Activated naive CD8-positive, alpha-beta T cell treated with anti-CD3 and anti-CD28 coated beads, Interleukin-2, amount 50 U/mL, for 16 hours (primary cell): ENCODE measurements around the gene CELSR1.
A peak's percentile ranks its signal among the peaks of the same experiment; 100 is the strongest.

Source experiments
- DNase-seq: peaks from one replicate; pipeline ENCODE4 v3.0.0-alpha.2; 2020; ENCODE audit warnings: low read depth, low spot score

CELSR1 gene

DNA sequence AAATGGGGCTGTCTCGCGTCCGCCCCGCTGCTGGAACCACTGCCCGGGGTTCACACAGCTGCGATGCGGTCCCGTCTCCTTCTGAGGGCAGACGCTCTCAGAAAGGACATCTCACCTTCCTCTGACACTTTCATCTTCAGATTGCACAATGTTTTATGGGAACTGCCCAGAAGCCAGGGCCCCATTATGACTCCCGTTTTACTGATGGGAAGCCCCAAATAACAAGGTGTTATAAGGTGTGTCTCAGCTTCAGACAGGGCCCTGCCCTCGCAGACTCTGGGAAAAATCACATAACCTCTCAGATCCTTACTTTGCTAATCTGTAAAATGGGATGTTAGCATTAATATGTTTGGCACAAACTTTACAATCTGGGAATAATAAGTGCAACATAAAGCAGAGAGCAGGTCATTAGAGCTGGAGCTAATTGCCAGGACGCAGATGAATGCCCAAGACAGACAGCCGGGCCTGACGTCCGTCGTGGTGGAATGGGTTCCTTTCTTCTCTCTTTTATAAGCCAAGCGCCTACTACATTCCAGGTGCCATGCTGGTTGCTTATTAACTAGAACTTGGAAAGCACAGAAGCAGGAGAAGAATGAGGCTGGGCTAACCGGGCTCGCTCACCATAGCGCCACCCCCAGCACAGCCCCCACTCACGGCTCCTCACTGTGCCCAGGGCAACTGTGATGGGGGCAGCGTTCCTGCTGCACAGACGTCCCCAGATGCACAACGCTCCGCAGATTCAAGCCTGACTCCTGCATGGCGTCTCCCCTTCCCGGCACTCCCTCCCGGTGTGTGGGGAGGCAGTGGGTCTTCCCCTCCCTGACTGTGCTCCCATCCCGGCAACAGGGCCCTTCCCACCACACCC is 158.1 kb downstream of the CELSR1 start:
- DNase-seq, result no peak

DNA sequence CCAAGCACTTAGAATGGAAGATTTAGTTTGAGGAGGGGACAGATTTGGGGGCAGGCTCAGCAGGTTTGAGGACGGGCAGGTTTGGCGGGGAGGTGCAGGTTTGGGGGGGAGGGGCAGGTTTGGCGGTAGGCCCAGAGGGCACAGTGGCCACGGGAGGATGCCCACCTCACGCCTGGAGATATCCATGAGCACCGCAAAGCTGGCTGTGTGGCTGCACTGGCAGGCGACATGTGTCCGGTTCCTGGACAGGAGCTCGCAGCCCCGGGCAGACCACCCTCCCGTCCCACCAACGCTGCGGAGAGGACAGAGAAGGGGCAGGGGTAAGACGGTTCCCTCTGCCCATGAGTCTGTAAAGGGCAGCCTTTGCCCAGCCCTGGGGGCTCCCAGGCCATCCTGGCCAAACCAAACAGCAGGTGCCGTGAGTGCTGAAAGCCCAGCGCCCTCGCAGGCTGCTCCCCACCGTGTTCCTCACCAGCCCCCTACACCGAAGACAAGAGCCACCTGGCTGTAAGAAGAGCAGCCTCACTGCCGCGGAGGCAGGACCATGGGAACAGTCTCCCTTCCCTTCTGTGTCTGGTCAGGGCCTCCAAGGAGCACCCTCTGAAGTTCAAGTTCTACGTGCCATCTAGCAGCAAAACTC is 158.9 kb downstream of the CELSR1 start:
- DNase-seq, result no peak

DNA sequence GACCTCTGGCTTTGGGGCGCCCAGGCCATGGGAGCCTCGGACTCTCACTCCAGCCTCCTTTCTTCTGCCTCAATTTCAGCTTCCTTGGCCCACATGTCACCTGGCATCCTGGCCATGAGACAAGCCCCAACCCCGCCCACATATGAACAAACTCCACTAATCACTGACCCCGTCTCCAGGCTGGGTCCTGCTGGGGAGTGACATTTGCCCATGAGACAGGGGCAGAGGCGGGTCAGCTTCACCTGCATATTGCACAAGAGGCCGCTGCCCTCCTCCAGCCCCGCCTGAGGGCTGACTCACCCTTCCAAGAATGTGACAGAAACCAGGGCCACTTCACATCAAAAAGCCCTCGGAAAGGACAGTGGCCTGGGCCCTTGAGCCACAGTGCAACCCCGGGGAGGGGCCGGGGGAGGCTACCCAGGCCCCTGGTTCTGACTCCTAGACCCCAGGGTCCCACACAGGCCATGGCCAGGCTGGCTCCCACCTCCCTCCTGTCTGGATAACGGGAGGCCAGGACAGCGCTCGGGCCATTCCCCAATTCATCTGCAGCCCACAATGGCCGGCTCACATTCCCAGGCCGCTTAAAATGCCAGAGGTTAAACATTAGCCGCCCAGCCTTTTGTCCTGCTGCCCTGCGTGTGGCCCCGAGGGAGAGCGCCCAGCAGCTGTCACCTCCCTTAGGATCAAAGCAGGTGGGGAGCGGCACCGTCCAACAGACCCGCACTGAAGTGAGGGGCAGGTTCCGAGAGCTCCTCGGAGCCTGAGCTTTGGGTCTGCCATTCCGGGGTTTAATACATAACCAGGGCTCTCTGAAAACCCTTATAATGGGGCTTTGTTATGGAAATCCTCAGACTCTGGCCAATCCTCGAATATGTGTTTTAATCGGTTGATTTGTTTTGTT is 159.6 kb downstream of the CELSR1 start:
- DNase-seq, result no peak

DNA sequence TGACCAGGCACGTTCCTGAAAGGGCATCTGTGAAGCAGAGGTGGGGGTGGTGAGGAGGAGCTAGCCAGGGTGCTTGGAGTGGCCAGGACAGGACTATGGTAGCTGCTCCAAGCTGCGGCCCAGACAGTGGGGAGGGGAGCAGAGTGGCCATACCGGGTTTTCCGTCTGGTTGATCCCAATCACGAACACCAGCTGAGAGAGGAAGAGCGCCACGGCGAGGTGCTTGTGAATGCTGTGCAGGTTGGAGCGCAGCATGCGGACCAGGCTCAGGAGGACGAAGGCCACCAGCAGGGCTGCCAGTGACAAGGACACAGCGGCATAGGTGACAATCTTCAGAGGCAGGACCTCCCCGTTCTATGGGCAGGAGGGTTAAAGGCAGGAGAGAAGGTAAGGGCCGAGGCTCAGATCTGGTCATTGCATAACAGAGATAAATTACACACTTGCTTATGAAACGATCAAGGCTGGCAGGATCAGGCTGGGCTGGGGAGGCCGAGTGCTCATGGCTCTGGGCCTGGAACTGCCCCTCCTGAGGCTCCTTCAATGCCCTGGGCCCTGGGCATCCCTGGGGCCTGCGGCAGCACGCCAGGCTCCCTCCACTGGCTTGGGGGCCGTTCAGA is 160.4 kb downstream of the CELSR1 start:
- DNase-seq, result no peak

DNA sequence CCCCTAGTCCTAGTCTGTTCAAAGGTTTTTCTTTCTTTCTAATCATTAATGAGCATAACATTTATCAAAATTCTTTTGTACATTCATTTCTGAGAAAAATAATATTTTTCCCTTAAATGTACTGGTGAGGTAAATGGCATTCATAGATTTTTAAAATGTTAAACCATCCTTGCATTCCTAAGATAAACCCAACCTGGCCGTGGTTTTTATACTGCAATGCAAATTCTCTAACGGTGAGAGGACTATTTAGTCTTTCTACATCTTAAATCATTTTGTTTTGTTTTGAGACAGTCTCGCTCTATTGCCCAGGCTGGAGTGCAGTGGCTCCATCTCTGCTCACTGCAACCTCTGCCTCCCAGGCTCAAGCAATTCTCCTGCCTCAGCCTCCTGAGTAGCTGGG is 161.3 kb downstream of the CELSR1 start:
- DNase-seq, result no peak

DNA sequence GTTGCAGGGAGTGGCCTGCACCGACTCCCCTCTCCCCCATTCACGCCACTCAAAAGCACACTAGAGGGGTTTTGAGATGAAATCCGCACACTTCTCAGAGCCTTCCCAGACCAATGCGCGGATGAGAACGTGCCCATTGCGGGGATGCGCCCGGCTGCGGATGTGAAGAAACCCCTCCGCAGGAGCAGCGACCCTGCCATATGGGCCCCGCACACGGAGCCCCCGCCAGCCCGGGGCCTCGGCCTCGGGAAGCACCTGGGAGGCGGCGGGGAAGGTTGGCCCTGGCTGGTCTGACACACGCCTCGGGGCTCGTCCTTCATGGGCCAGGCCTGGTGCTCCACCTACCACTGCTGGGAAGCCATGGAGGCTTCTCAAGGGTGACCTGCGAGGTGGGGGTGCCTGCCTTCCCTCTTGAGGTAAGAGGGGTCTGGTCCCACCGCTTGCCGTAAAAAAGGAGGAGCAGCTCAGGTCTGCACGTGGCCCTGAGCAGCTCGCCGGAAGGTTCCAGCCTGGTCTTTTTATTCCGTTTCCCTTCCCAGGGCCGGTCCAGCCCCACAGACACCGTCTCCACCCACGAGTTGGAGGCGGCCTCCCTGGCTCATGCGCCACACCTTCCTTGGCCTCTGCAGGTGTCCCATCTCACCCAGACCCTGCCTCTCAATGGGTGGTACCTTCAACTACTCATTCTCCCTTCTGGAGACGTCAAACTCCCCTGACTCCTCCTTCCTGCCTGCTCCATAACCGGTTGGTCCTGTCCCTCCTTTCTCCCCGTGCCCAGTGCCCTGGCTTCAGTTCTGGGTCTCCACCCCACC is 162.6 kb downstream of the CELSR1 start:
- DNase-seq, result no peak

DNA sequence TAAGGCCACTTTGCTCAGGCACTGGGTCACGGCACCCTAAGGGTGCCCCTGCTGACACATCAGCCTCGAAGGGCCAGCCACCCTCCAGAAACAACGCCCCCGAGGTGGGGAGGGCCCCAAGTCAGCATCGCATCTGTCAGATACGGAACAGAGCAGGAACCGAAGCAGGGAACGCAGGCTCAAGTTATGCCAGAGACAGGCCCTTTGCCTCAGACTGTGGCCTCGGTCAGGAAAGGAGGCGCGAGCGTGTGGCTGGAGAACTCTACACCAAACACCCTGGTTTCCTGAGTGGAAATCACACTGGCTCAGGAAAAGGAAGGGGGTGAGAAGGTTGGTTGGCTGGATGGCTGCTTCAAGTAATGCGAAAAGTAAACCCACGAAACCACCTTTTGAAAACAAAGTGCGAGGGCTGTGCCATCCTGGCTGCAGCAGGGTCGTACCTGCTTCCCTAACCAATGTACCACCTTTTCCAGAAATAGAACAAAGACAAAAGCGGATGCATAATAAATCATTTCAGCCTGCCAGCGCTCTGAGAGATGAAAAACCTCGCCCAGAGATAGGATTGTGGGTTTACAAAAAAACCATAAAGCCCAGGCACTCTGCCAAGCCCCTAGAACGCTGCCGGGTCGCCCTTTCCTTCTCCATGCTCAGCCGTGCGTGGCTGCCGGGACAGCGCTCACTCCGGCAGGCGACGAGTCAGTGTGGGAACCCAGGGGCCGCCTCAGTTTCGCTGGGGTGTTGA is 163.3 kb downstream of the CELSR1 start:
- DNase-seq, result no peak

DNA sequence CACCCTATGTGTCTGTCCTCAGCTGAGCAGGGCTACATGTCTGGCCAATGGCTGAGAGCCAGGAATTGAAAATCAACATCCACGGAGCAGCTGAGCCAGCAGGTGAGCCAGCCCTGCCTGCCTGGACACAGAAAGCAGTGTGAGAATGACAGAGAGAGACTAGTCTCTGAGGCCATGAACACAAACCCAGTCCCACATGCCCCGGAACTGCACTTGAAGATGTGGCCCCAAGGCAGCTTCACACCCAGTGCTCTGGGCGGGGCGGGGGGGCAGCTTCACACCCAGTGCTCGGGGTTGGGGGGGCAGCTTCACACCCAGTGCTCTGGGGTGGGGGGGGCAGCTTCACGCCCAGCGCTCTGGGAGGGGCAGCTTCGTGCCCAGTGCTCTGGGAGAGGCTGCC is 164.3 kb downstream of the CELSR1 start:
- DNase-seq, result no peak

DNA sequence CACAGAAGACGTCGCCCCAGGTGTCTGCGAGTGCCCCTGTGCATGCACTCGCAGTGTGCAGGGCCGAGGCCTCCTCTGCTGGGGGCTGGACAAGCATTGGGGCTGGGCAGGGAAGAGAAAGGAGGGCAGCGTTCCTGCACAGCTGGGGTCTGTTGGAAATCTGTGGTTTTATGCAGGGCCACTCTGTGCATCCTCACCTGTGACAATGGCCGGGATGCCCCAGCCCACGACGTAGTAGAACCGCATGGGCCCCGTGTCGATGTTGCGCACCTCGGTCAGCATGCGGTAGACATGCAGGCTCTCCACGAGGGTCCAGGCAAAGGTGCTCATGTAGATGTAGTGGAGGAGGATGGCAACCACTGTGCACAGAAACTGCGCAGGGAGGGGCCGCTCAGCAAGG is 164.7 kb downstream of the CELSR1 start:
- DNase-seq, result no peak

DNA sequence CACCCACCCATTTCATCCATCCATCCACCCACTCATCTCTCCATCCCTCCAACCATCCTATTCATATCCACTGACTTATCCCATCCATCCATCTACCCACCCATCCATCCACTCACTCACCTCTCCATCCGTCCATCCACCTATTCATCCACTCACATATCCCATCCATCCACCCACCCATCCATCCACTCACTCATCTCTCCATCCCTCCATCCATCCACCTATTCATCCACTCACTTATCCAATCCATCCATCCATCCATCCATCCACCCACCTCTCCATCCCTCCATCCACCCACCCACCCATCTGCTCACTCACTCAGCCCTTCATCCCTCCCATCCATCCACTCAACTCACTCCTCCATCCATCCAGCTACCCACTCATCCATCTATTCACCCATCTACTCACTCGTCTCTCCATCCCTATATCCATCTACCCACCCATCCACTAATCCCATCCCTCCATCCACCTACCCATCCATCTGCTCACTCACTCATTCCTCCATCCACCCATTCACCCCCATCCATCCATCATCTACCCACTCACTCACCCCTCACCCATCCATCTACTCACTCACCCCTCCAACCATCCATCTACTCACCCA is 165.7 kb downstream of the CELSR1 start:
- DNase-seq, result no peak

DNA sequence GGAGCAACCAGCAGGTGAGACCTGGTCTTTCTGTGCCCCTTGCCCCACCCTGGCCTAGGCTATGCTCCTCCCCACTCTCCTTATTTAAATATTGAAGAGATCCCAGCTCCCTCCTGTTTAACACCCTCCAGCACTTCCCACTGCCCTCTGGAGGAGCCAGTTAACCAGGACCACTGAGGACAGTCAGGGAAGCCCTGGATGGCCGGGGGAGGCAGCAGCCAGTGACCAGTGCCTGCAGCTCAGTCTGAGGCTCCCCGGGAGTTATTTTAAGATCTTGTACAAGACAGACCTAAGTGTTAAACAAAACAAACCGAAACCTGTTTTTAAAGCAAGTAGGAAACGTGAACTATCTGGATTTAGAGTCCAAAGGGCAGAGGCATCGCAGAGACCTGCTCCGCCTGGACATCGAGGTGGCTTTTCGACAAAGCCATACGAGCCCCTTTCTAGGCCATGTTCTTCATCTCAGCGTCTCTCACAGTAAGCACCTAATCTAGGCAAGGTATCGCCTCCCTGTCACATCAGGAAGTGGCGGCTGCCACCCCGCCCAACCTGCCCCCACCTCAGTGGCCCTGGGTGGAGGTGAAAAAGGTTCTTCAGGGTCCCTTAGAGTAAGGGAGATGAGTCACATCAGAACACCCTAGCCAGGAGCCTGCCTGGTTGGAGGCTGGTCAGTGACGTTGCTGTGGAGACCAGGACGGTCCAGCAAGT is 166.7 kb downstream of the CELSR1 start:
- no peak for DNase-seq

DNA sequence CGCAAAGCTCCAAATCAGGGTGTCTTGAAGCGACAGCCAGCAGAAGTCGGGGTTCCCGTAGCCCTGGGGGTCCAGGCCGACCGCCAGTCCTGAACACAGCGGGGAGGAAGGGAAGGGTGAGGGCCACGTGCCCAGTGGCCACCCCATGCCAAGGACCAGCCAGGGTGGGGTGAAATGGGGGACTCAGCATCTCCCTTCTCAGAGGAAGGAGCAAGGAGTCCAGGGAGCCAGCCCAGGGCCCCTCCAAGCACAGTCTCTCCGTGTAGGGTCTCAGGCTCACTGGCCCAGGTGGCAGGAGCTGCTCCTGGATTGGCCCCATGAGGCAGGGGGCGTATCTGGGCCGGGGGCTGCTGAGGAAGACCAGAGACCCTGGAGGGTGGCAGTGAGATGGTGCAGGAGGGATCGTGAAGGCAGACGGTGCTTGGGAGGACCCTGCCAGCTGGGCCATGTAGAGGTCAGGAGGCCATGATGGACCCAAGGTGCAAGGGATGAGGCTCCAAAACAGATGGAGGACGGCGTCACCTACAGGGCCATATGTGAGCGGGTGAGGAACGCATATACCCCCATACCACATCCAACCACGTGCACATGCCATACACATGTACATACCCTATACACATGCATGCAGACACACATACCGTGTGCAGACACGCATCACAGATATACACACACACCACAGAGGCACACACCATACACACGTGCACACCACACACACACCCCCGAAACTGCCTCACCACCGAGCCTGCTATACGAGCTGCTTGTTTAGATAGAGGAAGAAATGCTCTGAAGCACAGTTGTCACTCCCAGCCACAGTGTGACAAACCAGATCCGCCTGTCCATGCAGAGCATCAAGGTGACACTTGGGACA is 167.5 kb downstream of the CELSR1 start:
- no peak for DNase-seq

DNA sequence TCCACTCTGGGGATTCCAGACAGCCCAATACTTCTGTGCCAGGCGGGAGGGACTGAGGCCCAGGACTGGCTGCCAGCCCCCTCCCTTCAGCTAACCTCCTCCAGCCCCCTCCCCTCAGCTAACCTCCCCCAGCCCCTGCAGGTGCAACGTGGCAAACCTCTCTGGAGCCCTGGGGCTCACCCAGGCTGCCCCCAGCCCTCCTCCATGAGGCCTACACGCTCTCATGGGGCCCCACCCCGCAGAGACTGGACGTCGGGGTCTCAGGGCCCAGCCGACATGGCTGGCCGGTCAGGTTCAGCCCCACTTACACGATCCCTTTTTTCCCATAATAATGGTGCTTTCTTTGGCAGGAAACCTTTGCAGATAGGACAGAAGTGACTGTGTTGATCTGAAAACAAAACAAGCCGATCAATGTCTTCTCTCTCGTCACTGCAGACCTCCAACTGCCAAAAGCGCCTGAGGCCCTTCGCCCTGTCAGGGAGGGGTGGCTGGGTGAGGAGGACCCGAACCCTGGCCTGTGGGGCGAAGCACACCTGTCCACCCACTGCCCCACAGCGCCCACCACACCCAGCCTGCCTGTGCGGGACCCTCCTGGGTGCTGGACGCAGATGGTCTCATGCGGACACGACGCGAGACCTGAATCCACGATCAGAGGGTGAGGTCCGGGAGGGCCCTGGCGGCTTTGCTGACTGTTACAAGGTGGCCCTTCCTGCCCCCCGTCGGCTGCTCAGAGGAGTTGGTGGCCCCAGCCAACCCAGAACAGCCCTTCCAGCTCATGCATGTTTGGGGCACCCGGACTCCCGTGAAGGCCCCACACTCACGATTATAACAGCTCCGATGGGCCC is 168.3 kb downstream of the CELSR1 start:
- no peak for DNase-seq

DNA sequence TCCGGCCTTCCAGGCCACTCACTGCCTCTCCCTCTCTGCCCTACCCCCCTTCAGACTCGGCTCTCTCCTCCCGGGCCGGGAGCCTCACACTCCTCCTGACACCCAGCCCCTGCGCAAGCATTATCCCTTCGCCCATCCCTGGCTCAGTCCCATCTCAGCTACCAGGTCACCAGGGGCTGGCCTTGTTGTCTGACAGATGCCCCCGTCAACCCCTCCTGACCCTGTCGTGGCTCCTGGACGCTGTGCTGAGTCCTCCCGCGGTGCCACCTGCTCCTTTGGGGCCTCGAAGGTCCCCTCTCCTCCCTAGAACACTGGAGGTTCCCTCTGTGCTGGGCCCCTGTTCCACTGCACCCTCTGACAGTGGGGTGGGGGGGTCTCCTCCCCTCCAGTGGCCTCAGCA is 169.0 kb downstream of the CELSR1 start:
- no peak for DNase-seq

DNA sequence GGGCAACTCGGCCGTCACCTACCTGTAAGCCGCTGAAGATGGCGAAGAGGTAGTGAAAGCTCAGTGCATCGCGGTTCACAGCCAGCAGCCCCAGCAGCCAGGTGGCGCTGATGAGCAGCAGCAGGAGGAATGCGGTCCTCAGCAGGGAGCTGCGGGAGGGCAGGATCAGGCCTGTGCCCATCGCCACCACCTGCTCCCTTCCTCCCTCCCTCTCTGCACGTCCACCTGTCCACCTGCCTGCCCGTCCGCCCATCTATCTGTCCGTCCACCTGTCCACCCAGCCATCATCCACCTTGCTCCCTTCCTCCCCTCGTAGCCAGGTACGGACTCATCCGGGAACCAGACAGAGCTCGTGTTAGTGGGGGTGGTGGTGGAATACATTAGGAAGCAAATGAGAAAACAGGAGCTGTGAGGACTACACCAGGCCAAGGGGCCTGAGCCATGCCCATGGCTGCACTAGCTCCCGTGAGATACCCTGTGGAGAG is 169.7 kb downstream of the CELSR1 start:
- DNase-seq, result peak; percentile 44

DNA sequence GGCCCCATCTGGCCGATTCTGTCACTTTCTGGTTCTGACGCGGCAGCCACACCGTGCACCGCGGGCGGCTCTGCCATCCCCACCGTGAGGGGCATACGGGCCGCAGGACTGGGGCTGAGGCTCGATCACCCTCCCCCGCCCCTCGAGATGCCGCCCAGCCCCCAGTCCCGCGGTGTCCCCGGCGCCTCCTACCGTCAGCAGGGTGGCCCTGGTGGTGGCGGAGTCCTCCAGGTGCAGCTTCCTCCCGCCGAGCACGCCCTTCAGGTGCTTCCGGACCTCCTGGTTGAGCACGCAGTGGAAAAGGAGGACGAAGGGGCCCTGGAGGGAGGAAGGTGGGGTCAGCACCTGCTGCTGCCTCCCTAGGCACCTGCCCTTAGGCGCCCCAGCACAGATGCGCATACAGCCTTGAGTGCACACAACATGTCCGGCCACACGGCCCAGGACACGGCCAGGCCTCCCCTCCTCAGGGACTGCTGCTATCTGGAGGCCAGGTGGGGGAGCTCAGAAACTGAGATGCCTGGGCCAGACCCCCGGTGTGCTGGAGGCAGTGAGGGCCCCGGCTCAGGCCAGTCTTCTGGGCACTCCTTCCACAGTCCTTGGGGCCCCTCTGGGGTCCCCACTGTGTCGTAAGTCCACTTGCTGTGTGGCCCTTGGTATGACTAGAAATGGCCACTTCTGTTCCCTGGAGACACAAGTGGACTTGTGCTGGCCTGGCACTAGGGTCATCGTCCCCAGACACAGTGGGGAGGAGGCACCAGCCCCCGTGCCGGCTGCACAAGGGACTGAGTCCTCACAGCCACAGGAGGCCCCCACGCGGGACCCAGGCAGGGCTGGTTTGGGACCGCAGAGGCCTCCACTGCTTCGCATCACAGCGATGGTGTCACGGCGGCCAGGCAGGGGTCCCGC is 170.4 kb downstream of the CELSR1 start:
- no peak for DNase-seq
